ENCODE measurements around the gene CFAP299. TPM values are rescaled to one million over a fixed set of nuclear protein-coding genes. Genes with fewer than 3 reads are reported as not detected.

CFAP299 gene
- total and polyA plus RNA-seq, 2 donors (not counting 1 experiment from before 2014, with no cell fraction given), result not detected

GRCh38 chr4:80382090-80382832 is 46.7 kb downstream of the CFAP299 start:
- no peak for ATAC-seq (ENCODE audit: low read depth)
- intact Hi-C loops (cut with micrococcal nuclease), result no loop called here
- no peaks in the 10 kb centered on the region for H3K27me3 Mint-ChIP-seq

More at GRCh38 chr4:80382090-80382832, 46.7 kb downstream of the CFAP299 start:
- Histone ChIP-seq H2AFZ (ENCODE audit: insufficient read depth, low read depth, low read length, poor library complexity, severe bottlenecking) (no peak overlapping the region), H3K9me3 (ENCODE audit: control extremely low read depth in 1 of 3, control insufficient read depth in 2 of 3, insufficient read depth in 1 of 3, low read length in 2 of 3) (peaks cover 0 to 19% (median 3%) of the 10 kb centered on the region in 3 donors), H3K4me1 (ENCODE audit: control insufficient read depth in 2 of 2, insufficient read depth in 2 of 2, low read length in 2 of 2) (no peaks in the 10 kb centered on the region), H3K9ac (ENCODE audit: low read length) (no peak overlapping the region), H3K36me3 (replicated peaks in 1 of 2; ENCODE audit: control extremely low read depth in 1 of 2, control insufficient read depth in 1 of 2, extremely low read depth in 1 of 2, insufficient read depth in 2 of 2, low read length in 1 of 2) (no peaks in the 10 kb centered on the region), H4K20me1 (ENCODE audit: control insufficient read depth, insufficient read depth, low read length, poor library complexity, severe bottlenecking) (no peaks in the 10 kb centered on the region), H3K4me3 (ENCODE audit: control extremely low read depth in 1 of 5, extremely low read depth in 1 of 5, insufficient read depth in 1 of 5, low read depth in 2 of 5, low read length in 4 of 5) (no peak overlapping the region), H3K27me3 (replicated peaks in 1 of 4; ENCODE audit: control extremely low read depth in 1 of 4, control insufficient read depth in 3 of 4, insufficient read depth in 4 of 4, low read length in 3 of 4) (no peaks in the 10 kb centered on the region), H3K4me2 (replicated peaks; ENCODE audit: low read depth, low read length, poor library complexity, severe bottlenecking) (no peak overlapping the region), H3K27ac (ENCODE audit: low read length in 2 of 2) (no peak overlapping the region), H3K79me2 (ENCODE audit: control insufficient read depth, insufficient read depth, low read length) (no peaks in the 10 kb centered on the region)
- no peak overlapping the region for H3K27ac Mint-ChIP-seq
- CTCF ChIA-PET, result interaction anchor here (0.6 kb wide), 1 partner anchor 500 kb away, joined by 3 read pairs; no protein-coding TSS in a partner anchor
- TF ChIP-seq CTCF (IDR thresholded peaks at IDR 0.05) (no peak), EZH2 (IDR thresholded peaks at IDR 0.05; ENCODE audit: borderline replicate concordance, insufficient read depth, low read depth, low read length, poor library complexity, severe bottlenecking) (no peak)
- WGBS (ENCODE audit: insufficient coverage), result no CpG with 5 or more reads among the region's 3 CpGs
- H3K4me1 Mint-ChIP-seq, result peaks cover 3% of the 10 kb centered on the region
- H3K4me3 Mint-ChIP-seq, result no peak overlapping the region
- POLR2A ChIA-PET, result no interaction called here
- no peak for DNase-seq
- no peaks in the 10 kb centered on the region for H3K9me3 Mint-ChIP-seq (ENCODE audit: insufficient read depth)
